HG03575 (cell line): ENCODE measurements around the gene POLR2B.
"Not testable (repeated sequence)": the region's sequence is repeated elsewhere in the genome, so short reads cannot be mapped to it uniquely, and the experiment has no call there.

Experiments used
- ATAC-seq: cut with Tn5 transposase; IDR thresholded peaks from one replicate; pipeline ENCODE4 v1.9.1; 2021; ENCODE audit not compliant: unreplicated experiment, insufficient number of reproducible peaks, low FRiP score; ENCODE audit errors: extremely low read depth

The POLR2B gene

GRCh38 chr4:57044996-57045395 lies 66.3 kb downstream of the POLR2B start:
- ATAC-seq = no peak

GRCh38 chr4:57047046-57047445 lies 68.3 kb downstream of the POLR2B start:
- not testable (repeated sequence) for ATAC-seq

- no peak for ATAC-seq
These were observed 70.1 kb downstream of the POLR2B start for GRCh38 chr4:57048590-57049304.

- ATAC-seq = no peak
These were observed 72.4 kb downstream of the POLR2B start for GRCh38 chr4:57051095-57051494.

- ATAC-seq = no peak
These were observed 72.8 kb downstream of the POLR2B start for GRCh38 chr4:57051524-57051923.

- ATAC-seq = no peak
These were observed 74.8 kb downstream of the POLR2B start for GRCh38 chr4:57053508-57053907.

- no peak for ATAC-seq
These were observed 77.2 kb downstream of the POLR2B start for GRCh38 chr4:57055886-57056285.

- no peak for ATAC-seq
These were observed 81.4 kb downstream of the POLR2B start for GRCh38 chr4:57059890-57060716.

- not testable (repeated sequence) for ATAC-seq
These were observed 82.0 kb downstream of the POLR2B start for GRCh38 chr4:57060717-57061067.

GRCh38 chr4:57061395-57061794 lies 82.7 kb downstream of the POLR2B start:
- no peak for ATAC-seq

GRCh38 chr4:57063518-57063917 lies 84.8 kb downstream of the POLR2B start:
- no peak for ATAC-seq

GRCh38 chr4:57064120-57064519 lies 85.4 kb downstream of the POLR2B start:
- ATAC-seq = no peak

GRCh38 chr4:57064811-57065711 lies 86.4 kb downstream of the POLR2B start:
- ATAC-seq = no peak

- ATAC-seq = no peak
These were observed 87.2 kb downstream of the POLR2B start for GRCh38 chr4:57065730-57066482.

- no peak for ATAC-seq
These were observed 89.7 kb downstream of the POLR2B start for GRCh38 chr4:57068237-57068981.

GRCh38 chr4:57070461-57070860 lies 91.8 kb downstream of the POLR2B start:
- no peak for ATAC-seq

- no peak for ATAC-seq
These were observed 92.6 kb downstream of the POLR2B start for GRCh38 chr4:57071326-57071725.

- no peak for ATAC-seq
These were observed 94.9 kb downstream of the POLR2B start for GRCh38 chr4:57073559-57073958.
